ENCODE data around the gene CIRBP.

The CIRBP gene

DNA sequence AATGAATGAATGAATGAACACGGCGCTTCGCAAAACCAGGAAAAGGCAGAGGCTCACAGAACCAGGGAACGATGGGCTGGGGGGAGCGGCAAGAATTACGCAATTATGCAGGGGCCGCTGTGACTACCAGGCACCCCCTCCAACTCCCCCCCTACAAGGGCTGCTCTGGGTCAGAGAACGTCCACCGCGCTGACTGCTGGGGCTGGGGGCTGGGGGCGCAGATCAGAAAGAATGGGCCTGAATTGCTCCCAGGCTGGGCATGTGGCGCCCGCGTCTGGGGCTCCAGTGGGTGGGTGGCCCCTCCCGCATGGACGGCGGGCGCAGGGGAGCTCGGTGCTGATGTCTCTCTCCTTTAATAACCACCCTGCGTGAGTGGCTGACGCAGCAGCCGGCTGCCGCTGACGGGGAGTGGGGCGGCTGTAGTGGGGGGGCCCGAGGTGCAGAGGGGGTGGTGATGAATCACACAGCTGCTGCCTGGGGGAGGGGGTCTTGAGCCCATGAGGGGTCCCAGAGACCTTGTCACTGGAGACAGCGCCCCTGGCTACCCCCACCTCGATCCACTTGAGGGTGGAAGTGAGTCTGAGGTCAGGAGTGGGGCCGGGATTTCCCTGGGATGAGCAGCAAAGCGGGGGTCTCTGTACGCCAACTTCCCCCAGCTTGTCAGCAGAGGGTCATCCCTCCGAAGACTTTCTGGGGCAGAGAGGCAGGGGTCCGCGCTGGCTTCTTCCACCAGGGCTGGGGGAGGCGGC lies 1.5 kb upstream of the CIRBP start:
- TF ChIP-seq, protein P1, sequence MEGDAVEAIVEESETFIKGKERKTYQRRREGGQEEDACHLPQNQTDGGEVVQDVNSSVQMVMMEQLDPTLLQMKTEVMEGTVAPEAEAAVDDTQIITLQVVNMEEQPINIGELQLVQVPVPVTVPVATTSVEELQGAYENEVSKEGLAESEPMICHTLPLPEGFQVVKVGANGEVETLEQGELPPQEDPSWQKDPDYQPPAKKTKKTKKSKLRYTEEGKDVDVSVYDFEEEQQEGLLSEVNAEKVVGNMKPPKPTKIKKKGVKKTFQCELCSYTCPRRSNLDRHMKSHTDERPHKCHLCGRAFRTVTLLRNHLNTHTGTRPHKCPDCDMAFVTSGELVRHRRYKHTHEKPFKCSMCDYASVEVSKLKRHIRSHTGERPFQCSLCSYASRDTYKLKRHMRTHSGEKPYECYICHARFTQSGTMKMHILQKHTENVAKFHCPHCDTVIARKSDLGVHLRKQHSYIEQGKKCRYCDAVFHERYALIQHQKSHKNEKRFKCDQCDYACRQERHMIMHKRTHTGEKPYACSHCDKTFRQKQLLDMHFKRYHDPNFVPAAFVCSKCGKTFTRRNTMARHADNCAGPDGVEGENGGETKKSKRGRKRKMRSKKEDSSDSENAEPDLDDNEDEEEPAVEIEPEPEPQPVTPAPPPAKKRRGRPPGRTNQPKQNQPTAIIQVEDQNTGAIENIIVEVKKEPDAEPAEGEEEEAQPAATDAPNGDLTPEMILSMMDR (IDR thresholded peaks at IDR 0.05; ENCODE audit: low read depth, low read length, missing control alignments): no peak
- DNase-seq (ENCODE audit: extremely low read depth, low read depth): no peak
- H3K4me3 ChIP-seq (replicated peaks; ENCODE audit: low read depth, low read length): peak overlapping the region; percentile 43

DNA sequence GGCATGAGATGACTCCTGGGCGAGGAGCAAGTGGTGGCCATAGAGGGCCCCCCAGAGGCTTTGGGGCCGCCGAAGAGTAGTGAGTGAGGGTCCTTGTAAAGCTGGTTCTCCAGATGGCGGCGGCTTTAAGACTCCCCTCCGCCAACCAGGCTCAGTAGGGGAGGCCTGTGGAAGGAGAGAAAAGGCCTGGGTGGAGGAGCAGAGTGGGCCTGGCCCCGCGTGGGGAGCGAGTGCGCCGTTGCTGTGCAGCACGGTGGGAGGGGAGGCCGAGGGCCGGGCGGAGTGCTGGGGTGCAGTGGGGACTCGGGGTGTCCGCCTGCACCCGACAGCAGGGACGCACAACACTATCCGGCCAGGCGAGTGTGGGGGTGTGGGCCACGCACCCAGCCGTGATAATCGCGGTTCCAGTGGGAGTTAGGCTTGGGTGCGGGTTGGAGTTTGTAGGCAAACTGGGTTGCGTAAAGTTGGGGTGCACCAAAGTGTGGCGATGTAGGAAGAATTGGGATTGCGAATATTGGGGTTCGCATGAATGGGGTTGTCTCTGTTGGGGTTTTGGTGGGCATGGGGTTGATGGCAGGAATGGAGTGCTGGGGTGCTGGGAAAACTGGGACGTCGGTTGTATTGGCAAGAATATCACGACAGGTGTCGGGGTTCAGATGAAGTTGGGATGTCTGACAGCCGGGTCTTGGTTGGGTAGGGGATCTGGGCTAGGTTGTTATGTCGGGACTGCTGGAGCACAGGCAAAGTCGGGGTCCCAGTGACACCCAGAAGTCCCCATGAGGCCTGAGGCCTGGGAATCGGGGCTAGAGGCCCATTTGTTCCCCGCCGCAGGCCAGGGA lies 687 bp upstream of the CIRBP start:
- DNase-seq (ENCODE audit: extremely low read depth, low read depth): no peak
- TF ChIP-seq, protein P1 (IDR thresholded peaks at IDR 0.05; ENCODE audit: low read depth, low read length, missing control alignments): no peak
- peak overlapping the region; percentile 78; the same call in 1 of the 2 replicates for H3K4me3 ChIP-seq (replicated peaks; ENCODE audit: low read depth, low read length)

DNA sequence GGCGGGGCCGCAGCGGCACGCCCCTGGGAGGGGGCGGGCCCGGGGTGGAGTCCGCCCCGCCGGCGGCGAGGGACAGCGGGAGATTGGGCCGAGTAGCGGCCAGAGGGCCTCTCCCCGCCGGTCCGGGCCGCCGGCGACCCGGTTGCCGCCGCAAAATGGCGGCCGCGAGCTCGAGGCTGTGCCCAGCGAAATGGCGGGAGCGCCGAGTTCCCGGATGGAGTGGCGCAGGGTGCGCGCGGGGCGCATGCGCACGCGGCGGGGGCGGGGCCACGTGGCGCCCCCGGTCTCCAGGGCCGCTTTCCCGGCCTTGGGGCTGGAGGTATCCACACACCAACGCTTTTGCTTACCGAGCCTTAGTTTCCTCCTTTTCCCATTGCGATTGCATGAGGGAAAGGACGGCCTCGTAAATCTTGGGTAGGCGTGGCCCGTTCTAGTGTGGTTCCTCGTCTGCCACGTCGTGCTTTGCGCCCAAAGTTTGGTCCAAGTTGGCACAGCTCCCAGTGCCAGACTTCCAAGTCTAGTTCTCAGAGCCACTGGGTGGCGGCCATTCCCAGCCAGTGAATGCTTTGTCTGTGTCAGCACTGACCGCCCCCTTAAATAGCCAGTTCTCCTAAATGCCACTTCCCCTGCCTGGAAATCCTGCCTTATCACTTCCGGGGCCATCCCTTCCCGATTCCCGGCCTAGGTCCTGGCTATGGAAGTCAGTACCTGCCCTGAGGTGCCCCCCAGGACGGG lies 513 bp downstream of the CIRBP start:
- peak overlapping the region; percentile 78 for H3K4me3 ChIP-seq (replicated peaks; ENCODE audit: low read depth, low read length)
- TF ChIP-seq, protein P1 (IDR thresholded peaks at IDR 0.05; ENCODE audit: low read depth, low read length, missing control alignments): no peak
- peak; percentile 65 for DNase-seq (ENCODE audit: extremely low read depth, low read depth)

DNA sequence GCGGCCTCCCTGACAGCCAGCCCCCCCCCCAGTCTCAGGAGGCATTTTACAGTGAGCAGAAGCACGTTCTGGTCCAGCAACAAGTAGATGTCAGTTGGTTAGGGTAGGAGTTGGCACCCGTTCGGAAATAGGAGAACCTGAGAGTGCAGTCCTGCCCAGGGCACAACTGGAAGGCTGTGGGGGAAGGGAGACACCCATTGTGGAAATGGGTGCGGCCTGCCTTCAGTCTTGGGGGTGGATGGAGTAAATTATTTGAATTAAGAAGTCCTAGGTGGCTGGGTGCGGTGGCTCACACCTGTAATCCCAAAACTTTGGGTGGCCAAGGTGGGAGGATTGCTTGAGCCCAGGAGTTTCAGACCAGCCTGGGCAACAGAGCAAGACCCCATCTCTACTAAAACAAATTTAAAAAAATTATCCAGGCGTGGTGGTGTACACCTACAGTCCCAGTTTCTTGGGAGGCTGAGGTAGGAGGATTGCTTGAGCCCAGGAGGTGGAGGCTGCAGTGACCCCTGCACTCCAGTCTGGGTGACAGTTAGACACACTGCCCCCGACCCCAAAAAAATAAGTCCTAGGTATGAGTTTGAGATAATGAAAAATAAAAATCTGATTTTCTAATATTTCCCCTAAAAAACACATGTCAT lies 1.2 kb downstream of the CIRBP start:
- DNase-seq (ENCODE audit: extremely low read depth, low read depth): no peak
- TF ChIP-seq, protein P1 (IDR thresholded peaks at IDR 0.05; ENCODE audit: low read depth, low read length, missing control alignments): no peak

DNA sequence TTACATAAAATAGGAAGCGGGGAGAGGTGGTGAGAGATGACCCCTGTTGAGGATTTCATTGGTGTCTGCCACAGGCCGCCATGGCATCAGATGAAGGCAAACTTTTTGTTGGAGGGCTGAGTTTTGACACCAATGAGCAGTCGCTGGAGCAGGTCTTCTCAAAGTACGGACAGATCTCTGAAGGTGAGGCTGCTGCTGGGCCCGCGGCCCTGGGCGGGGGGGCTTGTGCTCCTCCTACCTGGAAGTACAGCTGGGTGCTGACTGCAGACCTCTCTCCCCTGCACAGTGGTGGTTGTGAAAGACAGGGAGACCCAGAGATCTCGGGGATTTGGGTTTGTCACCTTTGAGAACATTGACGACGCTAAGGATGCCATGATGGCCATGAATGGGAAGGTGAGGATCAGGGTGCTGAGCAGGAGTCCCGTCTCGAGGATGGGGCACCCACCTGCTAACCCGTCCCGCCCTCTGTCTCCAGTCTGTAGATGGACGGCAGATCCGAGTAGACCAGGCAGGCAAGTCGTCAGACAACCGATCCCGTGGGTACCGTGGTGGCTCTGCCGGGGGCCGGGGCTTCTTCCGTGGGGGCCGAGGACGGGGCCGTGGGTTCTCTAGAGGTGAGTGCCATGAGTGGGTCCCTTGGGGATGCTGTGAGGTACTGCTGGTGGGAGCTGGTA lies 1.9 kb downstream of the CIRBP start:
- TF ChIP-seq, protein P1 (IDR thresholded peaks at IDR 0.05; ENCODE audit: low read depth, low read length, missing control alignments): no peak
- DNase-seq (ENCODE audit: extremely low read depth, low read depth): no peak
- H3K4me3 ChIP-seq (replicated peaks; ENCODE audit: low read depth, low read length): peak overlapping the region; percentile 78

More for the DNA sequence above, 1.2 kb downstream of the CIRBP start:
- H3K4me3 ChIP-seq (replicated peaks; ENCODE audit: low read depth, low read length): peak overlapping the region; percentile 78

Measured in HFF-Myc (cell line).